RKO (cell line): ENCODE measurements around the gene BAIAP2L2.
"Not testable (repeated sequence)": the region's sequence is repeated elsewhere in the genome, so short reads cannot be mapped to it uniquely, and the experiment has no call there.

Experiments used
- DNase-seq: peaks from one replicate; pipeline ENCODE4 v3.0.0-alpha.2; 2016; ENCODE audit warnings: low spot score

Gene BAIAP2L2

GRCh38 chr22:38037367-38038150 is 72.9 kb downstream of the BAIAP2L2 start:
- DNase-seq = not testable (repeated sequence)

DNA sequence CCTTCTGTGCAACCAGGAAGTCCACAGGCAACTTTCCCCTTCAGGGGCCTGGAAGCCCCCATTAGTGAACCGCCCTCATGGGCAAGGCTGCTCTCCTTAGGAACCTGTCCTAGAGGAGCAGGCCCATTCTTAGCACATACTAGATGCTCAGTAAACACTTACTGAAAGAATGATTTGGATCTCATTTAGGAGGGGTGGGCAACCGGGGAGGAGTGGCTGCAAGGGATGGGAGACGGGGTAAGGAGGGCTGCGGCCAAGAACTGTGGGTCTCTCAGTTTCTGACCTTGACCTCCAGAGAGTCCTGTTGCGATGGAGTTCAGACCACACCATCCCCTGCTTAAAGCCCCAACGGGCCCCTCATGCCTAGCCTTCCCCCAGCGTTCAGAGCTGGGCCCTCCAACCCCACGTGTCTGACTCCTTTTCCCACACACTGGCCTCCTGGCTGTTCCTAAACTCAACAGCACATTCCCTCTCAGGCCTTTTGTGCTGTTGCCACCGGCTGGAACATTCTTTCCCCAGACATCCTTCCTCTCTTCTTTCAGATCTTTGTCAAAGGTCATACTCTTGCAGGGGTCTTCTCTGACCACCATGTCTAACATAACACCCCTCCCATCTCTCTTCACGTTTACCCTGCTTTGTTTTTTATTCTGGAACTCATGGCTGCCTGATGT is 74.0 kb downstream of the BAIAP2L2 start:
- DNase-seq = no peak

GRCh38 chr22:38035530-38035885 is 75.0 kb downstream of the BAIAP2L2 start:
- no peak for DNase-seq
